LNCaP clone FGC (cell line): ENCODE data around the gene LACTBL1.
A peak's percentile ranks its signal among the peaks of the same experiment; 100 is the strongest.
"Not testable (repeated sequence)": the region's sequence is repeated elsewhere in the genome, so short reads cannot be mapped to it uniquely, and the experiment has no call there.

Experiments used
- DNase-seq: peaks from one replicate; pipeline ENCODE4 v3.0.0-alpha.2; 2011; ENCODE audit warnings: low read depth
- H3K4me3 ChIP-seq: 2 replicates; pipeline ENCODE4 v1.5.1; 2011; ENCODE audit warnings: mild to moderate bottlenecking, low read depth, low read length, control low read depth
- CTCF ChIP-seq: IDR thresholded peaks from 2 replicates; pipeline ENCODE4 v1.5.1; 2012; ENCODE audit warnings: mild to moderate bottlenecking; ENCODE audit not compliant: control insufficient read depth, insufficient read depth; ENCODE audit errors: extremely low read depth

Gene LACTBL1

GRCh38 chr1:22952694-22953056 is 20.0 kb downstream of the LACTBL1 start:
- DNase-seq = no peak
- TF ChIP-seq CTCF = no peak
- no peak overlapping the region for H3K4me3 ChIP-seq

- H3K4me3 ChIP-seq = no peak overlapping the region
- DNase-seq = no peak
- no peak for TF ChIP-seq CTCF
Observed at GRCh38 chr1:22951796-22952195, 20.9 kb downstream of the LACTBL1 start.

GRCh38 chr1:22949822-22950331 is 22.8 kb downstream of the LACTBL1 start:
- peak; percentile 40 for DNase-seq
- no peak for TF ChIP-seq CTCF

GRCh38 chr1:22945171-22945570 is 27.5 kb downstream of the LACTBL1 start:
- not testable (repeated sequence) for DNase-seq

More at GRCh38 chr1:22949822-22950331, 22.8 kb downstream of the LACTBL1 start:
- no peak overlapping the region for H3K4me3 ChIP-seq

GRCh38 chr1:22944346-22945055 is 28.2 kb downstream of the LACTBL1 start:
- no peak for DNase-seq
- H3K4me3 ChIP-seq = no peak overlapping the region
- TF ChIP-seq CTCF = no peak

More at GRCh38 chr1:22945171-22945570, 27.5 kb downstream of the LACTBL1 start:
- H3K4me3 ChIP-seq = not testable (repeated sequence)

- TF ChIP-seq CTCF = no peak
- no peak overlapping the region for H3K4me3 ChIP-seq
- no peak for DNase-seq
Observed at GRCh38 chr1:22941257-22941656, 31.4 kb downstream of the LACTBL1 start.

- no peak for TF ChIP-seq CTCF
- no peak for DNase-seq
- no peak overlapping the region for H3K4me3 ChIP-seq
Observed at GRCh38 chr1:22936681-22937080, 36.0 kb downstream of the LACTBL1 start.
